H9 (cell line): ENCODE measurements around the gene ST6GALNAC3. TPM values are rescaled to one million over a fixed set of nuclear protein-coding genes. Genes with fewer than 3 reads are reported as not detected.

Source experiments
- DNase-seq: peaks from one replicate; pipeline ENCODE4 v3.0.0-alpha.2; 2017
- H2AFZ ChIP-seq: one replicate; pipeline ENCODE4 v1.6.1; 2013; ENCODE audit warnings: mild to moderate bottlenecking, low read length, control low read depth, moderate library complexity
- H2AK5ac ChIP-seq: 2 replicates; pipeline ENCODE4 v1.6.1; 2013; ENCODE audit warnings: low read length, control low read depth, mixed read lengths; ENCODE audit not compliant: insufficient read length
- H2BK120ac ChIP-seq: one replicate; pipeline ENCODE4 v1.6.1; 2013; ENCODE audit warnings: low read depth, mild to moderate bottlenecking, low read length, control low read depth, inconsistent platforms; ENCODE audit not compliant: poor library complexity, severe bottlenecking
- H2BK12ac ChIP-seq: 2 replicates; pipeline ENCODE4 v1.6.1; 2013; ENCODE audit warnings: low read length, control low read depth, mixed read lengths, low read depth; ENCODE audit not compliant: insufficient read length
- H2BK15ac ChIP-seq: 2 replicates; pipeline ENCODE4 v1.6.1; 2013; ENCODE audit warnings: low read depth, low read length, control low read depth
- H2BK20ac ChIP-seq: one replicate; pipeline ENCODE4 v1.6.1; 2013; ENCODE audit warnings: low read depth, mild to moderate bottlenecking, low read length, control low read depth, inconsistent platforms; ENCODE audit not compliant: poor library complexity, severe bottlenecking
- H2BK5ac ChIP-seq: 2 replicates; pipeline ENCODE4 v1.6.1; 2013; ENCODE audit warnings: low read length, control low read depth, mixed read lengths; ENCODE audit not compliant: insufficient read length
- H3K14ac ChIP-seq: 2 replicates; pipeline ENCODE4 v1.6.1; 2013; ENCODE audit warnings: low read length, control low read depth; ENCODE audit not compliant: insufficient read depth
- H3K18ac ChIP-seq: 2 replicates; pipeline ENCODE4 v1.6.1; 2013; ENCODE audit warnings: low read depth, mild to moderate bottlenecking, mixed read lengths, low read length, control low read depth; ENCODE audit not compliant: insufficient read length
- H3K23ac ChIP-seq: 2 replicates; pipeline ENCODE4 v1.6.1; 2013; ENCODE audit warnings: low read length, control low read depth, mixed read lengths, low read depth; ENCODE audit not compliant: insufficient read length
- H3K23me2 ChIP-seq: 2 replicates; pipeline ENCODE4 v1.6.1; 2013; ENCODE audit warnings: low read depth, mild to moderate bottlenecking, mixed read lengths, low read length, control low read depth; ENCODE audit not compliant: insufficient read length, poor library complexity, severe bottlenecking
- H3K27ac ChIP-seq: 2 replicates; pipeline ENCODE4 v1.5.1; 2013; ENCODE audit warnings: low read length, control low read depth, mixed read lengths, low read depth; ENCODE audit not compliant: insufficient read length
- H3K27me3 ChIP-seq: 2 replicates; pipeline ENCODE4 v1.6.1; 2013; ENCODE audit warnings: low read length, control low read depth, inconsistent platforms; ENCODE audit not compliant: insufficient read depth
- H3K4ac ChIP-seq: 2 replicates; pipeline ENCODE4 v1.6.1; 2013; ENCODE audit warnings: low read depth, mild to moderate bottlenecking, control low read depth, inconsistent platforms, low read length, moderate library complexity
- H3K4me1 ChIP-seq: 2 replicates; pipeline ENCODE4 v1.6.1; 2013; ENCODE audit warnings: low read length, control low read depth, inconsistent platforms; ENCODE audit not compliant: insufficient read depth
- H3K4me2 ChIP-seq: 2 replicates; pipeline ENCODE4 v1.6.1; 2013; ENCODE audit warnings: low read length, control low read depth, mixed read lengths; ENCODE audit not compliant: insufficient read length, insufficient read depth
- H3K56ac ChIP-seq: 2 replicates; pipeline ENCODE4 v1.6.1; 2013; ENCODE audit warnings: low read depth, mild to moderate bottlenecking, mixed read lengths, low read length, control low read depth; ENCODE audit not compliant: insufficient read length
- H3K79me1 ChIP-seq: 2 replicates; pipeline ENCODE4 v1.6.1; 2013; ENCODE audit warnings: low read depth, mild to moderate bottlenecking, moderate library complexity, low read length, control low read depth, inconsistent platforms; ENCODE audit not compliant: insufficient read depth, poor library complexity, severe bottlenecking
- H3K79me2 ChIP-seq: 2 replicates; pipeline ENCODE4 v1.6.1; 2013; ENCODE audit warnings: low read length, control low read depth, inconsistent platforms; ENCODE audit not compliant: insufficient read depth
- H3K9ac ChIP-seq: 2 replicates; pipeline ENCODE4 v1.6.1; 2013; ENCODE audit warnings: low read length, control low read depth, mixed read lengths; ENCODE audit not compliant: insufficient read length; ENCODE audit errors: extremely low read depth
- H3K9me3 ChIP-seq: one replicate; pipeline ENCODE4 v1.6.1; 2013; ENCODE audit warnings: low read depth, low read length, inconsistent platforms; ENCODE audit not compliant: control insufficient read depth
- H3T11ph ChIP-seq: one replicate; pipeline ENCODE4 v1.6.1; 2013; ENCODE audit warnings: mild to moderate bottlenecking, low read length, control low read depth, inconsistent platforms
- H4K20me1 ChIP-seq: one replicate; pipeline ENCODE4 v1.6.1; 2013; ENCODE audit not compliant: control insufficient read depth, insufficient read length, insufficient read depth
- H4K5ac ChIP-seq: 2 replicates; pipeline ENCODE4 v1.6.1; 2013; ENCODE audit warnings: low read depth, mild to moderate bottlenecking, mixed read lengths, low read length, control low read depth; ENCODE audit not compliant: insufficient read length
- H4K8ac ChIP-seq: replicated peaks from 2 replicates; pipeline ENCODE4 v1.6.1; 2013; ENCODE audit warnings: low read length, control low read depth, mixed read lengths, low read depth; ENCODE audit not compliant: insufficient read length
- H4K91ac ChIP-seq: 2 replicates; pipeline ENCODE4 v1.6.1; 2013; ENCODE audit warnings: low read depth, mild to moderate bottlenecking, moderate library complexity, mixed read lengths, low read length, control low read depth; ENCODE audit not compliant: insufficient read length
- H3K27ac Mint-ChIP-seq, 3 experiments: 2 replicates in 2 of 3; 3 replicates in 1 of 3; pipeline ENCODE4 v1.8.0; 2020 to 2021; ENCODE audit warnings: mixed read lengths in 3 of 3, mild to moderate bottlenecking in 1 of 3, moderate library complexity in 1 of 3
- H3K27me3 Mint-ChIP-seq: 2 replicates; pipeline ENCODE4 v1.8.0; 2021; ENCODE audit warnings: low read depth, mild to moderate bottlenecking, moderate library complexity, mixed read lengths
- H3K36me3 Mint-ChIP-seq, 3 experiments: 2 replicates in 2 of 3; 3 replicates in 1 of 3; pipeline ENCODE4 v1.8.0; 2020 to 2021; ENCODE audit warnings: low read depth in 3 of 3, mixed read lengths in 3 of 3; ENCODE audit not compliant: insufficient read depth in 1 of 3
- H3K4me1 Mint-ChIP-seq, 2 experiments: 2 replicates each; pipeline ENCODE4 v1.8.0; 2020; ENCODE audit warnings: mixed read lengths in 2 of 2
- H3K4me3 Mint-ChIP-seq, 2 experiments: 2 replicates in 1 of 2; 3 replicates in 1 of 2; pipeline ENCODE4 v1.8.0; 2020 to 2021; ENCODE audit warnings: mild to moderate bottlenecking in 2 of 2, mixed read lengths in 2 of 2, moderate library complexity in 1 of 2
- H3K9me3 Mint-ChIP-seq, 2 experiments: 2 replicates in 1 of 2; 3 replicates in 1 of 2; pipeline ENCODE4 v1.8.0; 2020; ENCODE audit warnings: mild to moderate bottlenecking in 2 of 2, mixed read lengths in 2 of 2, moderate library complexity in 1 of 2
- WGBS: extraction: QIAGEN DNeasy Blood & Tissue Kit; methylation state at CpG from one replicate; pipeline ENCODE4 v1.1.7; 2013; ENCODE audit warnings: missing lambda C conversion rate, low lambda C conversion rate, mixed read lengths; ENCODE audit not compliant: insufficient read length; ENCODE audit errors: extremely low coverage; 5-methylcytosine and 5-hydroxymethylcytosine counted together
- total RNA-seq: library from RNA; stranded (reverse); gene quantifications from 2 replicates; pipeline ENCODE4 v1.2.1, GENCODE V29; 2021
- TF ChIP-seq, protein P1 (sequence below): fragments of 200-600 bp; sonication (generic); conservative IDR thresholded peaks from 3 replicates; pipeline ENCODE4 v1.8.0; 2021; ENCODE audit warnings: antibody characterized with exemption, mild to moderate bottlenecking

The ST6GALNAC3 gene
- total RNA-seq, 1 experiment from 2014 or later, result 11.2 TPM

DNA sequence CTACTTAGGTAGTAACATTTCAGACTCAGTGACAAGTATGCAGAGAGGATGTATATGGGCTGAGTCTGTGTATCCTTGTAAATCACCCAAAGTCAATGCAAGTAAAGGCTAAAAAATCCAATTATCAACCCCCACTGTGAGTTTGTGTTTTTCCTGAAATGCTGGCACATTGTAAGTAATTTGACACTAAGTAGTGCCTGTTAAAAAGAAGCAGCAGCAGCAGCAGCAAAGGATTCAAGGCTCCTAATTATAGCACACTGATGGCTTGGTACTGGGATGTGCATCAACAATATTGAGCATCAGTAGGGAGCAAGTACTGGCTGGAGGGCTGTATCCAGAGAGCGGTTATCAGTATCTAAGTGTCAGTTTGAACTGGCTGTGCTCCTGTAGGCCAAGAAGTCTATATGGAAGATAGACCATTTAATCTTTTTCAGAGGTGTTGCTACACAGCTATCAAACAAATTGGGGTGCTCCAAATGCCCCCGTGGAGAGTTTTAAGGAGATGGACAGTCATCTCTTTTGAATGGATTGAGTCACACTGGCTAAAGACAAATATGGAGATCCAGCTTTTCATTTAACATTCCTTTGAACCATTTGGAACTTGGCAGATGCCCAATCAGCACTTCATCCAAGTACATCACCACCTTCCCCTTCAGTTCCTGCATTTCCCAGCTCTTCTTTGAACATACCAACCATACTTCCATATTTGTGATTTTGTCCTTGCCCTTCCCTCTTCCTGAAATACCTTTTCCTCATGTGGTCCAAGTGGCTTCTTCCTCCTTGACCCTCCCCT, 551.5 kb downstream of the ST6GALNAC3 start:
- no peak overlapping the region for H3K23ac ChIP-seq
- H2AFZ ChIP-seq, result no peak overlapping the region
- no peak overlapping the region for H4K8ac ChIP-seq
- no peak overlapping the region for H2BK20ac ChIP-seq
- no peaks in the 10 kb centered on the region for H3K79me1 ChIP-seq
- no peak overlapping the region for H4K91ac ChIP-seq
- Mint-ChIP-seq H3K27me3 (no peaks in the 10 kb centered on the region), H3K36me3 (peaks cover 0 to 2% (median 0%) of the 10 kb centered on the region in 3 experiments; a peak in 1 of 7 replicates), H3K27ac (no peak overlapping the region), H3K4me3 (no peak overlapping the region), H3K9me3 (no peaks in the 10 kb centered on the region), H3K4me1 (no peaks in the 10 kb centered on the region)
- no peak overlapping the region for H3K27ac ChIP-seq
- H3K79me2 ChIP-seq, result no peaks in the 10 kb centered on the region
- no peak overlapping the region for H3K9ac ChIP-seq
- no peak for DNase-seq
- TF ChIP-seq, protein P1, sequence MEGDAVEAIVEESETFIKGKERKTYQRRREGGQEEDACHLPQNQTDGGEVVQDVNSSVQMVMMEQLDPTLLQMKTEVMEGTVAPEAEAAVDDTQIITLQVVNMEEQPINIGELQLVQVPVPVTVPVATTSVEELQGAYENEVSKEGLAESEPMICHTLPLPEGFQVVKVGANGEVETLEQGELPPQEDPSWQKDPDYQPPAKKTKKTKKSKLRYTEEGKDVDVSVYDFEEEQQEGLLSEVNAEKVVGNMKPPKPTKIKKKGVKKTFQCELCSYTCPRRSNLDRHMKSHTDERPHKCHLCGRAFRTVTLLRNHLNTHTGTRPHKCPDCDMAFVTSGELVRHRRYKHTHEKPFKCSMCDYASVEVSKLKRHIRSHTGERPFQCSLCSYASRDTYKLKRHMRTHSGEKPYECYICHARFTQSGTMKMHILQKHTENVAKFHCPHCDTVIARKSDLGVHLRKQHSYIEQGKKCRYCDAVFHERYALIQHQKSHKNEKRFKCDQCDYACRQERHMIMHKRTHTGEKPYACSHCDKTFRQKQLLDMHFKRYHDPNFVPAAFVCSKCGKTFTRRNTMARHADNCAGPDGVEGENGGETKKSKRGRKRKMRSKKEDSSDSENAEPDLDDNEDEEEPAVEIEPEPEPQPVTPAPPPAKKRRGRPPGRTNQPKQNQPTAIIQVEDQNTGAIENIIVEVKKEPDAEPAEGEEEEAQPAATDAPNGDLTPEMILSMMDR, result no peak
- H4K20me1 ChIP-seq, result no peaks in the 10 kb centered on the region
- no peak overlapping the region for H2BK12ac ChIP-seq
- H3K4ac ChIP-seq, result no peak overlapping the region
- no peak overlapping the region for H2BK15ac ChIP-seq
- no peak overlapping the region for H3K4me2 ChIP-seq
- no peak overlapping the region for H2BK120ac ChIP-seq
- no peak overlapping the region for H2BK5ac ChIP-seq
- no peak overlapping the region for H3K14ac ChIP-seq
- WGBS, result no CpG with 5 or more reads among the region's 2 CpGs
- H3T11ph ChIP-seq, result no peak overlapping the region
- H3K4me1 ChIP-seq, result peaks cover 3% of the 10 kb centered on the region; the same call in 1 of the 2 replicates
- H3K23me2 ChIP-seq, result no peaks in the 10 kb centered on the region
- no peaks in the 10 kb centered on the region for H3K27me3 ChIP-seq
- no peak overlapping the region for H4K5ac ChIP-seq
- no peaks in the 10 kb centered on the region for H3K9me3 ChIP-seq
- H3K56ac ChIP-seq, result no peak overlapping the region
- H2AK5ac ChIP-seq, result no peak overlapping the region
- no peak overlapping the region for H3K18ac ChIP-seq
